Activated CD8-positive, alpha-beta T cell treated with anti-CD3 and anti-CD28 coated beads for 36 hours (primary cell): ENCODE results near the gene ZNF664. TPM values are rescaled to one million over a fixed set of nuclear protein-coding genes. Genes with fewer than 3 reads are reported as not detected.

ENCODE experiments used
- ATAC-seq: fragments of 200-7000 bp; cut with Tn5 transposase; one replicate; pipeline ENCODE4 v1.10.0; 2021; ENCODE audit warnings: mild to moderate bottlenecking, moderate library complexity
- CTCF ChIA-PET: fragments of 350-600 bp; sonication (Branson Sonifier 250); formaldehyde crosslinking; loops from one replicate; lab custom pipeline; 2021; ENCODE audit warnings: antibody characterized with exemption; lab: Charles Lee
- POLR2A ChIA-PET: fragments of 350-600 bp; sonication (Branson Sonifier 250); formaldehyde crosslinking; loops from one replicate; lab custom pipeline; 2021; ENCODE audit warnings: antibody characterized with exemption; lab: Charles Lee
- DNase-seq: peaks from one replicate; pipeline ENCODE4 v3.0.0-alpha.2; 2020
- H3K27ac Mint-ChIP-seq: one replicate; pipeline ENCODE4 v1.8.0; 2021; ENCODE audit warnings: mild to moderate bottlenecking, mixed read lengths
- H3K27me3 Mint-ChIP-seq: one replicate; pipeline ENCODE4 v1.8.0; 2021; ENCODE audit warnings: mixed read lengths
- H3K36me3 Mint-ChIP-seq: one replicate; pipeline ENCODE4 v1.8.0; 2021; ENCODE audit warnings: low read depth, mixed read lengths
- H3K4me1 Mint-ChIP-seq: one replicate; pipeline ENCODE4 v1.8.0; 2021; ENCODE audit warnings: low read depth, mixed read lengths
- H3K4me3 Mint-ChIP-seq: one replicate; pipeline ENCODE4 v1.8.0; 2021; ENCODE audit warnings: mild to moderate bottlenecking, moderate library complexity, mixed read lengths
- H3K9me3 Mint-ChIP-seq: one replicate; pipeline ENCODE4 v1.8.0; 2021; ENCODE audit warnings: mixed read lengths
- intact Hi-C: fragments of 100-400 bp; cut with micrococcal nuclease; formaldehyde crosslinking; loops from one replicate; pipeline ENCODE4 v1.10.0; 2022
- total RNA-seq, 2 experiments: library from RNA; stranded (reverse); gene quantifications; one replicate each; pipeline ENCODE4 v1.2.3, GENCODE V29; 2021
- TF ChIP-seq, protein P1 (sequence below): fragments of 200-600 bp; IDR thresholded peaks from one replicate; pipeline ENCODE4 v1.8.0; 2022; ENCODE audit warnings: antibody characterized with exemption, mild to moderate bottlenecking

ZNF664 gene
- total RNA-seq, result 10 to 100 TPM; 52.9 to 53.4 TPM

DNA sequence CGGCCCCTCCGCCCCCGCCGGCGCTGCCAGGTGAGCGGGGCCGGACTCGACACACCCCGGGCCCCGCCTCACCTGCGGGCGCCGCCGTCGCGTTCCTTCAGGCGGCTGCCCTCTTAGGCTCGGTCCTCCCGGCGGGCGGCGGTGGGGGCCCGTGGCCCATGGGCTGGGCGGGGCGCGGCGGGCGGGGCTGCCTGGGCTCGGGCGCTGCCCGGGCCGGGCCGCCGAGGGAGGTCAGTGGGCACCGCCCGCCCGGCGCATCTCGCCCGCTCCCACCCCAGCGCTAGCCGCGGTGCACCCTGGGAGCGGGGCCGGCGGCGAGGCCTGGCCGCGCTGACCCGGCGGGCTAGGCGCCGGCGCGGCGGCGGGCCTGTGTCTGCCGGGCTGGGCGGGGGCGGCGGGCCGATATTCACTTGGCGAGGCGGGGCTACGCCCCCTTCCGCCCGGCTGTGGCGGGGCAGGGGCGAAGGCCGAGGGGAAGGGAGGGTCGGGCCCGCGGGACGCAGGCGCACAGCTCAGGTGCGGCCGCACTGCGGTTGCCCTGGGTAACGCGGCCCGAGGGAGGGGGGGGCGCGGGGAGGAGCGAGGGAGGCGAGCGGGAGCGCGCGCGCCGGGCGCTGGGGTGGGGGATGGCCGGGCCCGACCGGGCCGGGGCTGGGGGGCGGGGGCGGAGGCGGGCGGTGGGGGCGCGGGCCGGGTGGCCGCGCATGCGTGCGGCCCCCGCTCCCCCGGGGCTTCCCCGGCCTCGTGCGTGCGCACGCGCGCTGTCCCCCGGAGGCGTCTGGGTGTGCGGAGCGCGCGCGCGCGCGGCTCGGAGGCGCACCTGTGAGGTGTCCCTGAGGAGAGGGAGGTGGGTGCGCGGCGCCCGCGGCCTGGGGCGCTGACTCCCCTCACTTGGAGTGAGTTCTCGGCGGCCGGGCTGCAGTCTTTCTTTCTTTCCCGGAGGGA is at the start of gene ZNF664, which contains the start of gene CCDC92:
TSS of gene ZNF664 (plus strand) at position 759 of the 945 bp plus-strand sequence. CDS start 38,930 bp downstream, outside the sequence.
TSS of gene CCDC92 (minus strand) at position 375 of the 945 bp plus-strand sequence. CDS start 28,526 bp downstream, outside the sequence.
- Mint-ChIP-seq H3K27ac (peak within 1 kb of the TSS; percentile 80), H3K36me3 (peaks cover 19% of the 10 kb centered on the region), H3K27me3 (no peaks in the 10 kb centered on the region), H3K9me3 (no peaks in the 10 kb centered on the region), H3K4me1 (peaks cover 33% of the 10 kb centered on the region), H3K4me3 (peak within 1 kb of the TSS; percentile 97)
- POLR2A ChIA-PET, result no interaction called here
- TF ChIP-seq, protein P1, sequence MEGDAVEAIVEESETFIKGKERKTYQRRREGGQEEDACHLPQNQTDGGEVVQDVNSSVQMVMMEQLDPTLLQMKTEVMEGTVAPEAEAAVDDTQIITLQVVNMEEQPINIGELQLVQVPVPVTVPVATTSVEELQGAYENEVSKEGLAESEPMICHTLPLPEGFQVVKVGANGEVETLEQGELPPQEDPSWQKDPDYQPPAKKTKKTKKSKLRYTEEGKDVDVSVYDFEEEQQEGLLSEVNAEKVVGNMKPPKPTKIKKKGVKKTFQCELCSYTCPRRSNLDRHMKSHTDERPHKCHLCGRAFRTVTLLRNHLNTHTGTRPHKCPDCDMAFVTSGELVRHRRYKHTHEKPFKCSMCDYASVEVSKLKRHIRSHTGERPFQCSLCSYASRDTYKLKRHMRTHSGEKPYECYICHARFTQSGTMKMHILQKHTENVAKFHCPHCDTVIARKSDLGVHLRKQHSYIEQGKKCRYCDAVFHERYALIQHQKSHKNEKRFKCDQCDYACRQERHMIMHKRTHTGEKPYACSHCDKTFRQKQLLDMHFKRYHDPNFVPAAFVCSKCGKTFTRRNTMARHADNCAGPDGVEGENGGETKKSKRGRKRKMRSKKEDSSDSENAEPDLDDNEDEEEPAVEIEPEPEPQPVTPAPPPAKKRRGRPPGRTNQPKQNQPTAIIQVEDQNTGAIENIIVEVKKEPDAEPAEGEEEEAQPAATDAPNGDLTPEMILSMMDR, result no peak
- intact Hi-C loops, result no loop called here
- peak; percentile 93 for DNase-seq
- CTCF ChIA-PET, result interaction anchor here (0.9 to 1.7 kb wide), 2 partner anchors 34 to 67 kb away, joined by 5 read pairs; no protein-coding TSS in a partner anchor
- peak; percentile 90 for ATAC-seq

DNA sequence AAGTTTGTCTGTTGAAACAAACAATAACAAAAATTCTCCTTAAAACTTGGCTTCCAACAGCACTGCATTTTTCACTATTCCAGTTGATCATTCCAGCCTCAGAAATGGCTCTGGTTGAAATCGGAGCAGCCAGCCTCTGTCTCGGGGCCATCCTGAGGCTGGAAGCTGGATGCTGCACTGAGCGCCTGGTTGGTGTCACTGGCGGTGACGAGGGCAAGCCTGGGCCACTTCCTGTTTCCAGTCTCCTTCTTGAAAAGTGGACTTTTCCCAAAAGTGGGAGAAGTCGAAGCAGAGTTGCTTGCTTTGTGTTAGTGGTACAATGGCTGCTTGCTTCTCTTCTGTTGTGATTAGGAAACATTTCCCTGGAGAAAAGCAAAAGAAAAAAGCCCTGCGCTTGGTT is 49.1 kb upstream of the ZNF664 start:
- intact Hi-C loops, result no loop called here
- no peak overlapping the region for H3K4me3 Mint-ChIP-seq
- H3K36me3 Mint-ChIP-seq, result no peaks in the 10 kb centered on the region
- no peaks in the 10 kb centered on the region for H3K4me1 Mint-ChIP-seq
- POLR2A ChIA-PET, result no interaction called here
- ATAC-seq, result no peak
- CTCF ChIA-PET, result interaction anchor here (0.6 kb wide), 1 partner anchor 262 kb away, joined by 3 read pairs; no protein-coding TSS in a partner anchor
- no peaks in the 10 kb centered on the region for H3K9me3 Mint-ChIP-seq
- TF ChIP-seq, protein P1, result no peak
- H3K27me3 Mint-ChIP-seq, result peaks cover 4% of the 10 kb centered on the region
- DNase-seq, result no peak
- no peak overlapping the region for H3K27ac Mint-ChIP-seq

GRCh38 chr12:123924539-123924938 is 48.5 kb upstream of the ZNF664 start:
- Mint-ChIP-seq H3K4me3 (no peak overlapping the region), H3K4me1 (no peaks in the 10 kb centered on the region), H3K27me3 (peaks cover 2% of the 10 kb centered on the region), H3K27ac (no peak overlapping the region), H3K36me3 (no peaks in the 10 kb centered on the region), H3K9me3 (no peaks in the 10 kb centered on the region)
- ATAC-seq (no peak), DNase-seq (no peak)
- CTCF ChIA-PET, result no interaction called here
- TF ChIP-seq, protein P1, result no peak
- intact Hi-C loops, result no loop called here
- POLR2A ChIA-PET, result interaction anchor here (0.9 kb wide), 1 partner anchor 10 kb away, joined by 3 read pairs; no protein-coding TSS in a partner anchor

GRCh38 chr12:123928274-123928865 is 44.6 kb upstream of the ZNF664 start:
- peaks cover 13% of the 10 kb centered on the region for H3K4me1 Mint-ChIP-seq
- ATAC-seq (no peak), DNase-seq (no peak)
- intact Hi-C loops, result no loop called here
- H3K27me3 Mint-ChIP-seq, result peaks cover 3% of the 10 kb centered on the region
- no peak overlapping the region for H3K4me3 Mint-ChIP-seq
- no peaks in the 10 kb centered on the region for H3K9me3 Mint-ChIP-seq
- H3K36me3 Mint-ChIP-seq, result no peaks in the 10 kb centered on the region
- ChIA-PET CTCF (interaction anchor here (2.1 to 4.0 kb wide), 2 partner anchors 10 to 23 kb away, joined by 10 to 17 read pairs; no protein-coding TSS in a partner anchor), POLR2A (interaction anchor here (1.9 kb wide), 1 partner anchor 66 kb away, joined by 4 read pairs; no protein-coding TSS in a partner anchor)
- TF ChIP-seq, protein P1, result no peak
- no peak overlapping the region for H3K27ac Mint-ChIP-seq
